SK-N-SH (cell line): ENCODE results near the gene GSC. TPM values are rescaled to one million over a fixed set of nuclear protein-coding genes. Genes with fewer than 3 reads are reported as not detected.

Source experiments
- CTCF ChIA-PET: fragments of 300-600, 350-600 bp; formaldehyde crosslinking; extraction: SDS; loops from one replicate; lab custom pipeline; 2021; lab: Yijun Ruan, JAX
- POLR2A ChIA-PET: fragments of 350-600 bp; sonication (Branson Sonifier 250); formaldehyde crosslinking; extraction: SDS; loops from one replicate; lab custom pipeline; 2020; ENCODE audit warnings: antibody characterized with exemption, inconsistent platforms; lab: Yijun Ruan, JAX
- DNase-seq: peaks from one replicate; pipeline ENCODE4 v3.0.0; 2012
- H2AFZ ChIP-seq: fragments of 200-600 bp; sonication (generic); 2 replicates; pipeline ENCODE4 v1.8.1; 2016; ENCODE audit warnings: antibody characterized with exemption, mild to moderate bottlenecking, low read depth
- H3F3A ChIP-seq: fragments of 200-600 bp; sonication (generic); replicated peaks from 2 replicates; pipeline ENCODE3; 2016; ENCODE audit warnings: antibody characterized with exemption, mild to moderate bottlenecking; ENCODE audit not compliant: insufficient read depth
- H3K27ac ChIP-seq, 2 experiments: fragments of 200-500 bp in 1 of 2; fragments of 200-600 bp in 1 of 2; sonication (Bioruptor generic) in 1 of 2; sonication (generic), shearing (Covaris generic) in 1 of 2; 2 replicates each; pipeline versions ENCODE4 v1.5.1 to v1.6.1; 2014 to 2016; ENCODE audit warnings: low read depth in 2 of 2, inconsistent platforms in 1 of 2, low read length in 1 of 2, mild to moderate bottlenecking in 1 of 2, mixed read lengths in 1 of 2
- H3K27me3 ChIP-seq: fragments of 200-600 bp; sonication (generic), shearing (Covaris generic); 2 replicates; pipeline ENCODE4 v1.6.1; 2016; ENCODE audit warnings: mixed run types; ENCODE audit not compliant: insufficient read depth
- H3K36me3 ChIP-seq, 2 experiments: fragments of 200-500 bp in 1 of 2; fragments of 200-600 bp in 1 of 2; sonication (Bioruptor generic) in 1 of 2; sonication (generic) in 1 of 2; replicated peaks in 1 of 2; 2 replicates each; pipeline versions ENCODE3 to v1.5.1; 2014 to 2016; ENCODE audit warnings: low read length in 1 of 2, mild to moderate bottlenecking in 1 of 2; ENCODE audit not compliant: insufficient read depth in 2 of 2, control insufficient read depth in 1 of 2
- H3K4me1 ChIP-seq, 2 experiments: fragments of 200-500 bp in 1 of 2; fragments of 200-600 bp in 1 of 2; sonication (Bioruptor generic) in 1 of 2; sonication (generic), shearing (Covaris generic) in 1 of 2; 2 replicates each; pipeline versions ENCODE4 v1.5.1 to v1.6.1; 2014 to 2016; ENCODE audit warnings: low read depth in 1 of 2, low read length in 1 of 2, mixed run types in 1 of 2; ENCODE audit not compliant: insufficient read depth in 2 of 2, control insufficient read depth in 1 of 2
- H3K4me2 ChIP-seq: fragments of 200-600 bp; sonication (generic), shearing (Covaris generic); 2 replicates; pipeline ENCODE4 v1.6.1; 2017; ENCODE audit warnings: mixed run types
- H3K4me3 ChIP-seq, 2 experiments: fragments of 200-500 bp in 1 of 2; fragments of 200-600 bp in 1 of 2; sonication (Bioruptor generic) in 1 of 2; sonication (generic), shearing (Covaris generic) in 1 of 2; 2 replicates each; pipeline versions ENCODE4 v1.5.1 to v1.8.1; 2014 to 2016; ENCODE audit warnings: low read depth in 2 of 2, inconsistent platforms in 1 of 2, low read length in 1 of 2, mild to moderate bottlenecking in 1 of 2, mixed read lengths in 1 of 2, moderate library complexity in 1 of 2
- H3K79me2 ChIP-seq: fragments of 200-600 bp; sonication (generic); 2 replicates; pipeline ENCODE4 v1.8.1; 2017; ENCODE audit warnings: mild to moderate bottlenecking; ENCODE audit not compliant: insufficient read depth
- H3K9ac ChIP-seq: fragments of 200-600 bp; sonication (generic); 2 replicates; pipeline ENCODE4 v1.6.1; 2017; ENCODE audit warnings: mixed run types
- H3K9me2 ChIP-seq: fragments of 200-600 bp; sonication (generic); 2 replicates; pipeline ENCODE4 v1.6.1; 2017; ENCODE audit warnings: mixed run types
- H3K9me3 ChIP-seq: fragments of 200-600 bp; sonication (generic); 2 replicates; pipeline ENCODE4 v1.6.1; 2017; ENCODE audit warnings: mixed run types, mild to moderate bottlenecking, moderate library complexity
- H4K20me1 ChIP-seq: fragments of 200-600 bp; sonication (generic); 2 replicates; pipeline ENCODE4 v1.6.1; 2017; ENCODE audit warnings: mild to moderate bottlenecking, mixed run types; ENCODE audit not compliant: insufficient read depth
- FOSL2 ChIP-seq: IDR thresholded peaks from 2 replicates; pipeline ENCODE4 v1.4.0; 2012; ENCODE audit warnings: low read depth, mild to moderate bottlenecking, moderate library complexity, borderline replicate concordance
- FOXM1 ChIP-seq: IDR thresholded peaks from 2 replicates; pipeline ENCODE4 v1.4.0; 2012; ENCODE audit warnings: low read depth, mild to moderate bottlenecking
- GATA2 ChIP-seq: sonication (generic); formaldehyde crosslinking; IDR thresholded peaks from 2 replicates; pipeline ENCODE4 v1.5.0; 2020; ENCODE audit warnings: mild to moderate bottlenecking, missing genetic modification reagents
- MEF2A ChIP-seq: IDR thresholded peaks from 2 replicates; pipeline ENCODE4 v1.4.0; 2012; ENCODE audit warnings: low read depth, borderline replicate concordance
- RCOR1 ChIP-seq: fragments of 150-350 bp; IDR thresholded peaks from 2 replicates; pipeline ENCODE4 v1.6.1; 2017; ENCODE audit warnings: antibody characterized with exemption, low read length
- TCF12 ChIP-seq: IDR thresholded peaks from 2 replicates; pipeline ENCODE4 v1.4.0; 2012
- WGBS: methylation state at CpG from one replicate; pipeline ENCODE4 v1.1.6; 2017; ENCODE audit warnings: low lambda C conversion rate; 5-methylcytosine and 5-hydroxymethylcytosine counted together
- polyA plus RNA-seq, 3 experiments: library from polyadenylated mRNA; depleted of rRNA; stranded (reverse); fragments of >200 nt; gene quantifications; 2 replicates each; pipeline ENCODE4 v1.2.3, GENCODE V29; 2012
- TF ChIP-seq, protein P1 (sequence below): IDR thresholded peaks from 2 replicates; pipeline ENCODE4 v1.4.0; 2012; ENCODE audit warnings: low read depth
- TF ChIP-seq, protein P2 (sequence below): fragments of 150-350 bp; IDR thresholded peaks from 2 replicates; pipeline ENCODE4 v1.6.1; 2016; ENCODE audit warnings: mild to moderate bottlenecking, low read depth, low read length
- TF ChIP-seq, protein P3 (sequence below): IDR thresholded peaks from 2 replicates; pipeline ENCODE4; 2012
- TF ChIP-seq, protein P4 (sequence below): fragments of 200-600 bp; sonication (generic); IDR thresholded peaks from 2 replicates; pipeline ENCODE4 v1.6.1; 2017; ENCODE audit warnings: antibody characterized with exemption, mild to moderate bottlenecking, moderate library complexity

GSC gene
- polyA plus RNA-seq, 1 of the 3 experiments (the other 2 are of a cell fraction) = 1.3 TPM

DNA sequence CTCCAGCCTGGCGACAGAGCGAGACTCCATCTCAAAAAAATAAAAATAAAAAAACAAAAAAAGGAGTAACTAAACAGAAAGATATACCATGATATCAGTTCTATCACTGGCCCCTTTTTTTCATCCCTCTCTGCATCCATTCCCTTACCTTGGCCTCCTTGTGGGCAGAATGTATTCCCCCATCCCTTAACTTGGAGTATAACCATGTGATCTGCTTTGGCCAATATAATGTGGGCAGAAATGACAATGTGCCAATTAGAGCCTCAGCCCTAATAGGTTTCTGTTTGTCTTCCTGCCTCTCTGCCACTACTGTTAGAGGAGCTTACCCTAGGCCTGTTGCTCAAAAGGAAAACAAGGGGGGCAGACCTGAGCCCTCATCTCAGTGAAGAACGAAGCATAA is 23.8 kb downstream of the GSC start:
- Histone ChIP-seq H3K9me3 (no peaks in the 10 kb centered on the region), H3K4me2 (no peak overlapping the region), H4K20me1 (no peaks in the 10 kb centered on the region), H3K4me3 (no peak overlapping the region), H3K4me1 (no peaks in the 10 kb centered on the region), H3K79me2 (no peaks in the 10 kb centered on the region), H3F3A (no peaks in the 10 kb centered on the region), H3K9ac (no peak overlapping the region), H3K27me3 (no peaks in the 10 kb centered on the region; the same call in 1 of the 2 replicates), H3K27ac (no peak overlapping the region), H3K36me3 (no peaks in the 10 kb centered on the region), H3K9me2 (no peaks in the 10 kb centered on the region), H2AFZ (no peak overlapping the region)
- no peak for DNase-seq
- TF ChIP-seq, protein P1, sequence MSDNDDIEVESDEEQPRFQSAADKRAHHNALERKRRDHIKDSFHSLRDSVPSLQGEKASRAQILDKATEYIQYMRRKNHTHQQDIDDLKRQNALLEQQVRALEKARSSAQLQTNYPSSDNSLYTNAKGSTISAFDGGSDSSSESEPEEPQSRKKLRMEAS = no peak
- TF ChIP-seq, protein P2, sequence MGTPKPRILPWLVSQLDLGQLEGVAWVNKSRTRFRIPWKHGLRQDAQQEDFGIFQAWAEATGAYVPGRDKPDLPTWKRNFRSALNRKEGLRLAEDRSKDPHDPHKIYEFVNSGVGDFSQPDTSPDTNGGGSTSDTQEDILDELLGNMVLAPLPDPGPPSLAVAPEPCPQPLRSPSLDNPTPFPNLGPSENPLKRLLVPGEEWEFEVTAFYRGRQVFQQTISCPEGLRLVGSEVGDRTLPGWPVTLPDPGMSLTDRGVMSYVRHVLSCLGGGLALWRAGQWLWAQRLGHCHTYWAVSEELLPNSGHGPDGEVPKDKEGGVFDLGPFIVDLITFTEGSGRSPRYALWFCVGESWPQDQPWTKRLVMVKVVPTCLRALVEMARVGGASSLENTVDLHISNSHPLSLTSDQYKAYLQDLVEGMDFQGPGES = no peak
- TF ChIP-seq FOXM1 (no peak), GATA2 (no peak), MEF2A (no peak), TCF12 (no peak), FOSL2 (no peak)
- TF ChIP-seq, protein P3, sequence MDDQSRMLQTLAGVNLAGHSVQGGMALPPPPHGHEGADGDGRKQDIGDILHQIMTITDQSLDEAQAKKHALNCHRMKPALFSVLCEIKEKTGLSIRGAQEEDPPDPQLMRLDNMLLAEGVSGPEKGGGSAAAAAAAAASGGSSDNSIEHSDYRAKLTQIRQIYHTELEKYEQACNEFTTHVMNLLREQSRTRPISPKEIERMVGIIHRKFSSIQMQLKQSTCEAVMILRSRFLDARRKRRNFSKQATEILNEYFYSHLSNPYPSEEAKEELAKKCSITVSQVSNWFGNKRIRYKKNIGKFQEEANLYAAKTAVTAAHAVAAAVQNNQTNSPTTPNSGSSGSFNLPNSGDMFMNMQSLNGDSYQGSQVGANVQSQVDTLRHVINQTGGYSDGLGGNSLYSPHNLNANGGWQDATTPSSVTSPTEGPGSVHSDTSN = no peak
- TF ChIP-seq, protein P4, sequence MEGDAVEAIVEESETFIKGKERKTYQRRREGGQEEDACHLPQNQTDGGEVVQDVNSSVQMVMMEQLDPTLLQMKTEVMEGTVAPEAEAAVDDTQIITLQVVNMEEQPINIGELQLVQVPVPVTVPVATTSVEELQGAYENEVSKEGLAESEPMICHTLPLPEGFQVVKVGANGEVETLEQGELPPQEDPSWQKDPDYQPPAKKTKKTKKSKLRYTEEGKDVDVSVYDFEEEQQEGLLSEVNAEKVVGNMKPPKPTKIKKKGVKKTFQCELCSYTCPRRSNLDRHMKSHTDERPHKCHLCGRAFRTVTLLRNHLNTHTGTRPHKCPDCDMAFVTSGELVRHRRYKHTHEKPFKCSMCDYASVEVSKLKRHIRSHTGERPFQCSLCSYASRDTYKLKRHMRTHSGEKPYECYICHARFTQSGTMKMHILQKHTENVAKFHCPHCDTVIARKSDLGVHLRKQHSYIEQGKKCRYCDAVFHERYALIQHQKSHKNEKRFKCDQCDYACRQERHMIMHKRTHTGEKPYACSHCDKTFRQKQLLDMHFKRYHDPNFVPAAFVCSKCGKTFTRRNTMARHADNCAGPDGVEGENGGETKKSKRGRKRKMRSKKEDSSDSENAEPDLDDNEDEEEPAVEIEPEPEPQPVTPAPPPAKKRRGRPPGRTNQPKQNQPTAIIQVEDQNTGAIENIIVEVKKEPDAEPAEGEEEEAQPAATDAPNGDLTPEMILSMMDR = no peak
- CTCF ChIA-PET = no interaction called here
- 85% methylated on average over 3 of the region's 3 CpGs for WGBS
- POLR2A ChIA-PET = no interaction called here

DNA sequence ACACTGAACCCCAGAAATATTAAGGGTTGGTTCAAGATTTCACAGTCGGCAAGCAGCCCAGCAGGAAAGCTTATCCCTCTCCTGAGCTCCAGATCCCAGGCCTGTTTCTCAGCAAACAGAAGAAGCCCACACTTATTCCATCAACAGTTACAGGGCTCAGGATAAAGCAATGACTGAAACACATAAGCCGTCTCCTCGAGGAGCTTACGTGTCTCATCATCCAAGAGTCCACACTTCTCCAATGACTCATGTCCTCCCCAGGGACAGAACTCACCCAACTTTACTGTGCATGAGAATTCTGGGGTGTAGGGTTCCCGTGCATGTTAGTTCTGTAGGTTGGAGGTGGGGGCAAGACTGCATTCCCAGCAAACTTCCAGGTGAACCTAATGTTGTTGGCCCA is 31.2 kb downstream of the GSC start:
- Histone ChIP-seq H4K20me1 (no peaks in the 10 kb centered on the region), H3K36me3 (no peaks in the 10 kb centered on the region), H3K9ac (no peak overlapping the region), H3K79me2 (no peaks in the 10 kb centered on the region), H3K9me2 (no peaks in the 10 kb centered on the region), H3F3A (no peaks in the 10 kb centered on the region), H3K27me3 (no peaks in the 10 kb centered on the region; the same call in 1 of the 2 replicates), H3K4me2 (no peak overlapping the region), H2AFZ (no peak overlapping the region), H3K9me3 (no peaks in the 10 kb centered on the region), H3K4me3 (no peak overlapping the region), H3K27ac (no peak overlapping the region), H3K4me1 (no peaks in the 10 kb centered on the region)
- TF ChIP-seq TCF12 (no peak), GATA2 (no peak), RCOR1 (no peak)
- DNase-seq = no peak
- CTCF ChIA-PET = interaction anchor here (1.0 kb wide), 1 partner anchor 10 kb away, joined by 4 read pairs; no protein-coding TSS in a partner anchor
- 54% methylated on average over 4 of the region's 5 CpGs for WGBS
- POLR2A ChIA-PET = no interaction called here
